ENCODE results near the gene C10orf143.

DNA sequence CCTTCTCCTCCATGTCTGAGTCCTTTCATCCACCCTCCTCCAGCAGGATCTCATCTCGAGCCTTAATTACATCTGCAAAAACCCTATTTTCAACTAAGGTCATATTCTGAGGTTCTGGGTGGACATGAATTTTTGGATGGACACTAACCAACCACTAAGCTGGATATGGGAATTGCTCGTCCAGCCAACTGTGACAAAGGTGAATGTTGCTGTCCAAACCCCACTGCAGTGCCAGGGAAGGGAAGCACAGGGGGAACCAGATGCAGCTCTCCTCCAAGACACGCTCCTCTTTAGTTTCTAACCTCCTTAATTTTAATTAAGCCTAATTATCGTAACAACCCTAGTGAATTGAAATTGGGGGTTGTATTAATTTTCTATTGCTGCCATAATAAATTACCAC is 81.4 kb downstream of the C10orf143 start:
- TF ChIP-seq, protein P1, sequence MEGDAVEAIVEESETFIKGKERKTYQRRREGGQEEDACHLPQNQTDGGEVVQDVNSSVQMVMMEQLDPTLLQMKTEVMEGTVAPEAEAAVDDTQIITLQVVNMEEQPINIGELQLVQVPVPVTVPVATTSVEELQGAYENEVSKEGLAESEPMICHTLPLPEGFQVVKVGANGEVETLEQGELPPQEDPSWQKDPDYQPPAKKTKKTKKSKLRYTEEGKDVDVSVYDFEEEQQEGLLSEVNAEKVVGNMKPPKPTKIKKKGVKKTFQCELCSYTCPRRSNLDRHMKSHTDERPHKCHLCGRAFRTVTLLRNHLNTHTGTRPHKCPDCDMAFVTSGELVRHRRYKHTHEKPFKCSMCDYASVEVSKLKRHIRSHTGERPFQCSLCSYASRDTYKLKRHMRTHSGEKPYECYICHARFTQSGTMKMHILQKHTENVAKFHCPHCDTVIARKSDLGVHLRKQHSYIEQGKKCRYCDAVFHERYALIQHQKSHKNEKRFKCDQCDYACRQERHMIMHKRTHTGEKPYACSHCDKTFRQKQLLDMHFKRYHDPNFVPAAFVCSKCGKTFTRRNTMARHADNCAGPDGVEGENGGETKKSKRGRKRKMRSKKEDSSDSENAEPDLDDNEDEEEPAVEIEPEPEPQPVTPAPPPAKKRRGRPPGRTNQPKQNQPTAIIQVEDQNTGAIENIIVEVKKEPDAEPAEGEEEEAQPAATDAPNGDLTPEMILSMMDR (IDR thresholded peaks at IDR 0.05; ENCODE audit: low read length): no peak
- TF ChIP-seq EZH2 (IDR thresholded peaks at IDR 0.05; ENCODE audit: borderline replicate concordance, low read length): no peak
